K562 treated with DMSO at 1 percent for 4 hours (cell line): ENCODE measurements around the gene PPIH. TPM values are rescaled to one million over a fixed set of nuclear protein-coding genes. Genes with fewer than 3 reads are reported as not detected.

Source experiments
- total RNA-seq: library from RNA; unstranded; fragments of 300-600 nt; gene quantifications from 2 replicates; pipeline ENCODE4 v1.2.3, GENCODE V29; 2022; ENCODE audit not compliant: insufficient read depth

PPIH gene
- total RNA-seq = 120 and 127 TPM in 2 replicates

GRCh38 chr1:42657981-42658876, at the start of gene PPIH:
PPIH (plus strand) TSS chr1:42658423; CDS start chr1:42658447, 24 bp downstream.

DNA sequence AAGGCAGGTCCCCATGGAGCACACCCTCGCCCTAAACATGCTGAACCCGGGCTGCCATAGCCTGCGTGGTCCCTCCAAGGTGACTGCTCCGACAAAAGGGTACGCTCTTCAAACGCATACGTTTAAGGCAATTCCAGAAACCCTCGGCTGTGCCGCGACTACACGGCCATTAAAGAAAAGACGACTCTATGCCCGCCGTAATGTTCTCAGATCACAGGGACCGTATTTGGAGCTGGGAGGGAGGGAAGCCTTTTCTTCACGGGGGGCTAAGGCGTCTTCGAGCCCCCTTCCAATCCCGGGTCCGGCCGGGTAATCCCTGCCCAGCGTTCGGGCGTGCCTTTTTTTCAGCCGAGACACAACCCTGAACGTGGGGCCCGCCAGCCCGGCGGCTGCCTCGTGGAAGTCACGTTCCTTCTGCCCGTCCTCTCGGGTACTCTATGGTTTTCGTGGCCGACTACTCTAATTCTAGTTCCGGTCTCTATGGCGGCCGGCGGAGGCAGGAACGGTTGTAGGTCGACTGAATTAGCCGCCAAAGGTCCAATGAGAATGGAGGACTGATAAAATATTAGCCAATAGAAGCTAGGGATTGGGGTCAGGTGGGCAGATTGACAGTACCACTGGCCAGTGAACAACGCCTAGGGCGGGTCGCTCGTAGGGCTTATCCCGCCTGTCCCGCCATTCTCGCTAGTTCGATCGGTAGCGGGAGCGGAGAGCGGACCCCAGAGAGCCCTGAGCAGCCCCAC, 23.7 kb downstream of the PPIH start, which contains the start of gene YBX1:
YBX1 (plus strand) TSS at position 678 of the 743 bp plus-strand sequence. CDS start 148 bp downstream, outside the sequence.

Other genes starting within 250 kb of the PPIH start
- not detected in 2 replicates for gene ZMYND12, start 202.4 kb upstream of the PPIH start, total RNA-seq
- gene PPCS, start 201.9 kb upstream of the PPIH start, total RNA-seq = 27.9 and 30.2 TPM in 2 replicates
- 0.30 and 0.39 TPM in 2 replicates for gene CCDC30, start 195.1 kb upstream of the PPIH start, total RNA-seq
- gene YBX1, start 24.0 kb downstream of the PPIH start, total RNA-seq = 1,076 and 1,117 TPM in 2 replicates
- gene CLDN19, start 81.8 kb downstream of the PPIH start, total RNA-seq = not detected in 2 replicates
- 64.5 and 75.8 TPM in 2 replicates for gene P3H1, start 108.6 kb downstream of the PPIH start, total RNA-seq
- gene C1orf50, start 108.8 kb downstream of the PPIH start, total RNA-seq = 1.7 TPM in 2 replicates
- 0.28 and 0.71 TPM in 2 replicates for gene TMEM269, start 126.6 kb downstream of the PPIH start, total RNA-seq
- 13.2 and 17.8 TPM in 2 replicates for gene ERMAP, start 158.7 kb downstream of the PPIH start, total RNA-seq
- gene SVBP, start 159.0 kb downstream of the PPIH start, total RNA-seq = 25.6 and 34.2 TPM in 2 replicates
- 5.0 and 7.2 TPM in 2 replicates for gene ZNF691, start 188.2 kb downstream of the PPIH start, total RNA-seq